GM10248 (cell line): Measurements from ENCODE around the gene ZNF101.

Experiments used
- CTCF ChIA-PET: fragments of 300-600 bp; sonication (Branson Sonifier 250); formaldehyde crosslinking; extraction: SDS; loops from one replicate; lab custom pipeline; 2021; ENCODE audit warnings: antibody characterized with exemption; lab: Yijun Ruan, JAX
- POLR2A ChIA-PET: fragments of 350-650 bp; sonication (Branson Sonifier 250); formaldehyde crosslinking; extraction: SDS; loops from one replicate; lab custom pipeline; 2020; ENCODE audit warnings: antibody characterized with exemption; lab: Yijun Ruan, JAX
- DNase-seq: peaks from one replicate; pipeline ENCODE4 v3.0.0; 2012; ENCODE audit errors: extremely low spot score
- TF ChIP-seq, protein P1 (sequence below): IDR thresholded peaks from 2 replicates; pipeline ENCODE4 v1.5.1; 2012; ENCODE audit warnings: mild to moderate bottlenecking, low read depth; ENCODE audit errors: extremely low read depth, missing control alignments, control extremely low read depth

Gene ZNF101

DNA sequence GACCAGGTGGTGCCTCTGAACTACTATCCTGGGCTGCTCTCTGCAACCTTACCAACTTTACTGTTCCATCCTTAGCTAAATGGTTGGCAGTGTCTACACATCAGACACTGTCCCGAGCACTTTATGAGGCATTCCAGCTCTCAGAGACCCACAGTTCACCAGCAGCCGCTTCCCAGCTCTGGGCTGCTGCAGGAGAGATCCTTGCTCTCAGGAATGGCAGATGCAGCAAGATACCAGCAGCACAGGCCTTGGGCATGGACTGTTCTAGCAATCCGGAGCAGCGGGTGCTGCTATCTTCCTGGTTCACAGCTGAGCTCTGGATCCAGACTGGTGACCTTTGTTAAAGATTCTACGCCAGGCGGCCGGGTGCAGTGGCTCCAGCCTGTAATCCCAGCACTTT is 37.3 kb upstream of the ZNF101 start:
- TF ChIP-seq, protein P1, sequence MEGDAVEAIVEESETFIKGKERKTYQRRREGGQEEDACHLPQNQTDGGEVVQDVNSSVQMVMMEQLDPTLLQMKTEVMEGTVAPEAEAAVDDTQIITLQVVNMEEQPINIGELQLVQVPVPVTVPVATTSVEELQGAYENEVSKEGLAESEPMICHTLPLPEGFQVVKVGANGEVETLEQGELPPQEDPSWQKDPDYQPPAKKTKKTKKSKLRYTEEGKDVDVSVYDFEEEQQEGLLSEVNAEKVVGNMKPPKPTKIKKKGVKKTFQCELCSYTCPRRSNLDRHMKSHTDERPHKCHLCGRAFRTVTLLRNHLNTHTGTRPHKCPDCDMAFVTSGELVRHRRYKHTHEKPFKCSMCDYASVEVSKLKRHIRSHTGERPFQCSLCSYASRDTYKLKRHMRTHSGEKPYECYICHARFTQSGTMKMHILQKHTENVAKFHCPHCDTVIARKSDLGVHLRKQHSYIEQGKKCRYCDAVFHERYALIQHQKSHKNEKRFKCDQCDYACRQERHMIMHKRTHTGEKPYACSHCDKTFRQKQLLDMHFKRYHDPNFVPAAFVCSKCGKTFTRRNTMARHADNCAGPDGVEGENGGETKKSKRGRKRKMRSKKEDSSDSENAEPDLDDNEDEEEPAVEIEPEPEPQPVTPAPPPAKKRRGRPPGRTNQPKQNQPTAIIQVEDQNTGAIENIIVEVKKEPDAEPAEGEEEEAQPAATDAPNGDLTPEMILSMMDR, result no peak
- POLR2A ChIA-PET, result no interaction called here
- no peak for DNase-seq
- CTCF ChIA-PET, result interaction anchor here (1.4 to 2.1 kb wide), 3 partner anchors 9 to 13 kb away, joined by 4 to 10 read pairs (median 6); partner anchors contain the start of gene GMIP

- CTCF ChIA-PET, result interaction anchor here (1.3 to 3.8 kb wide), 2 partner anchors 12 to 100 kb away, joined by 3 to 18 read pairs; partner anchors contain the start of gene GMIP
- TF ChIP-seq, protein P1, result no peak
- DNase-seq, result no peak
- POLR2A ChIA-PET, result no interaction called here
Observed at GRCh38 chr19:19632661-19633060, 36.0 kb upstream of the ZNF101 start.

GRCh38 chr19:19633711-19634515 is 34.7 kb upstream of the ZNF101 start:
- POLR2A ChIA-PET, result no interaction called here
- CTCF ChIA-PET, result interaction anchor here (0.9 to 3.8 kb wide), 3 partner anchors 11 to 102 kb away, joined by 3 to 18 read pairs (median 3); partner anchors contain the start of gene GMIP

DNA sequence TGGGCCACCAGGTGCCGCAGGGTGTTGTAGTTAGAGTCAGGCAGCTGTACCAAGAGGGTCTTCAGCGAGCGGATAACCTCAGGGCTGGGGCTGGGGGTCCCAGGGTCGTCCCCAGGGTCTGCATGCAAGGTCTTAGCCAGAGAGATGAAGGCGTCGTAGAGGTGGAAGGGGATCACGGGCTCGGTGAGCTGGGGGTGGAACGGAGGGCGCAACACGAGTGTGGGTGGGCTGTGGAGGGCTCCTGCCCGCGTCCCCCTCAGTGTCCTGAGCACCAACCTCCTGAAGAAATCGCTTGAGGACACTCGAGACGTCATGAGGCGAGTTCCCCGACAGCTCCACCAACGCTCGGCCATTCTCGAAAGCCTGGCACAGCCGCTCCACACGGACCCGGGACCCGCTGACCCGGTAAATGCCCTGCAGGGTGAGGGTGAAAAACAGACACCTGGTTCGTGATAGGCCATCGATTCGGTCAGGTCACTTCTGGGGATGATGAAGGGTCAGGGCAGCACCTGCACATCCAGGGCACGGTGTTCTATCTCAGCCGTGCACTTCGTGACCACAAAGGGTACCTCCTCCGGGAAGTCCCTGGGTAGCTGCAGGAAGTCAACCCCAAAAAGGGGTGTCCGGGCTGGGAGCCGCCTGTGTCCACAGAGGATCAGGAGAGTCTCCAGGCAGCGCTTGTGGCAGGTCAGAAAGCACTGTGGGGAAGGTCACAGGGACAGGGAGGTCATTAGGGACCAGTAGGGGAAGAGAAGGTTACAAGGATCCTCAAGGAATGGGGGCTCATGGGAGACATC is 33.9 kb upstream of the ZNF101 start:
- TF ChIP-seq, protein P1, result no peak

More at GRCh38 chr19:19633711-19634515, 34.7 kb upstream of the ZNF101 start:
- DNase-seq, result no peak
- TF ChIP-seq, protein P1, result no peak

GRCh38 chr19:19635313-19635702 is 33.3 kb upstream of the ZNF101 start:
- TF ChIP-seq, protein P1, result no peak
- ChIA-PET POLR2A (no interaction called here), CTCF (interaction anchor here (1.1 to 3.8 kb wide), 2 partner anchors 9 to 81 kb away, joined by 3 to 18 read pairs; partner anchors contain the start of gene GMIP)
- no peak for DNase-seq

More for the DNA sequence above, 33.9 kb upstream of the ZNF101 start:
- CTCF ChIA-PET, result interaction anchor here (1.1 to 3.8 kb wide), 2 partner anchors 10 to 81 kb away, joined by 3 to 18 read pairs; partner anchors contain the start of gene GMIP
- POLR2A ChIA-PET, result no interaction called here
- no peak for DNase-seq

DNA sequence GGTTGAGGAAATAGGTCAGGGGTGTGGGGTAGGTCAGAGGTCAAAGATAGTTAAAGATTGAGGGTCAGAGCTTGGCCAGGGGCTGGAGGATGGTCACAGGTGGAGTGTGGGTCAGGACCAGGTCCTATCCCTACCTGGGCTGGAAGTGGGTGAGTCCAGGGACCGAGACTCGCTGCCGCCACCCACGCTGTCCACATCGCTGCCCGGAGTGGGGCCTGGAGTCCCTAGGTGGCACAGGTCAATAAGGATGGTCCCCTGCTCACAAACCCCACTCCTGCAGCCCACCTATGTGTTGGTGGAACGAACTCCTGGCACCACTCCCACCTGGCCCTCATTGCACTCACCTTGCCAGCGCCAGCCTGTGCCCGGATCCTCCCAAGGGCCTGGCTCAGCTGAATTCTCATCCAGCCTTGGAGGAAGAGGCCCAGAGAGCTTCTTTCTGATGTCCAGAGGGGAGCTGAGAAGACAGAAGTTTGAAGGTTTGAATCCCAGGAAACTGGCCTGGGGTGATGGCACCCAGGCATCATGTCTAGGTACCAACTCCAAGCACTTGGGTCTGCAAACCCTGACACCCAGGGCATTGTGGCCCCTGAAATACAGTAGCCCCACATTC is 32.0 kb upstream of the ZNF101 start:
- POLR2A ChIA-PET, result no interaction called here
- DNase-seq, result no peak
- CTCF ChIA-PET, result no interaction called here
- TF ChIP-seq, protein P1, result no peak
